Effector CD8-positive, alpha-beta T cell (primary cell): ENCODE results near the gene TNNI2.

Experiments used
- DNase-seq: peaks from one replicate; lab custom pipeline; 2025; lab: John Stamatoyannopoulos, UW

Gene TNNI2

DNA sequence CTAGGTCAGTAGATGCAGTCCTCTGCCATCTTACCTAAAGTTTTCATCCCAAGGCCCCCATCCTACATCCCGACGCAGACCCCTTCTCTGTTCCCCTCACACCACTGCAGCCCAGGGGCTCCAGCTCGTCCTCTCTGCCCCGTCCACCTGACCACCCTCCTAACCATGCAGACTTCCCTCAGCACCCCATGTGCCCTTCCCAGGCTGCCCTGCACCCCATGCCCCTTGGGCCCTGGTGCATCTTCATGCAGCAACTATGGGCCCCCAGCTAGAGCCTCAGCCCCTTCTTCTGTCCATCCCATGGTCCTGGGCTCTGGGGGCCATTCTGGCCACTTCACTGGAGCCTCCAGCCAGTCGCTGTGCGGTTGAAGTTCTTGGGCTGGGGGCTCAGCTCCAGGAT, 50.0 kb downstream of the TNNI2 start:
- DNase-seq: no peak

DNA sequence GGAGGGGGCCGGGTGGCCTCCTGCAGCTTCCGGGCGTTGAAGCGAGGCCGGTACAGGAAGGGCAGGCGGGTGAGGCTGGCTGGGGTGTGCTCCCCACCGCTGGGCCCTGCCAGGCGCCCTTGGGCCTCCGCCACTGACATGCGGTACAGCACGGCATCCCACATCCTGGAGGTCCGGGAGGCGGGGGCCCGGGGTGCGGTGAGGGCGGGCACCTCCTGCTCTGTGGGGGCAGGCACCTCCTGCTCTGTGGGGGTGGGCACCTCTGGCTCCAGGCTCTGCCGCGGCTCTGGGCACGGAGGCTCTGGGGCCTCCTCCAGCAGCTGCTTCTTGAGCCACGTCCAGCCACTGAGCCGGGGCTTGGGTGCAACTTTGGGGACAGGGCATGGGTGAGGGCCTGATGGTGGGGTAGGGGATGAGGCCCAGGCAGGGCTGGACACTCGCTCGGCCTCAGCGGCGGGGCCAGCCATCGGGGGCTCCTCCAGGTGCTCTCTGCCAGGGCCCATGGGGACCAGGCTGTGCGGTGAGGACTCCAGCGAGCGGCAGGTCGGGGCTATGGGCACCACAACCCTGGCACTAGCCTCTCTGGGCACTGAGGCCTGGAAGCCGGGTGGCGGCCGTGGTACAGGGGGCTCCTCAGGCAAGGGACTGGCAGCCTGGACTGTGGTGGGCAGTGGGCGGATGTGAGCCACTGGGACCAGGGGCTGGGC, 50.6 kb downstream of the TNNI2 start:
- peak; percentile 61 for DNase-seq

DNA sequence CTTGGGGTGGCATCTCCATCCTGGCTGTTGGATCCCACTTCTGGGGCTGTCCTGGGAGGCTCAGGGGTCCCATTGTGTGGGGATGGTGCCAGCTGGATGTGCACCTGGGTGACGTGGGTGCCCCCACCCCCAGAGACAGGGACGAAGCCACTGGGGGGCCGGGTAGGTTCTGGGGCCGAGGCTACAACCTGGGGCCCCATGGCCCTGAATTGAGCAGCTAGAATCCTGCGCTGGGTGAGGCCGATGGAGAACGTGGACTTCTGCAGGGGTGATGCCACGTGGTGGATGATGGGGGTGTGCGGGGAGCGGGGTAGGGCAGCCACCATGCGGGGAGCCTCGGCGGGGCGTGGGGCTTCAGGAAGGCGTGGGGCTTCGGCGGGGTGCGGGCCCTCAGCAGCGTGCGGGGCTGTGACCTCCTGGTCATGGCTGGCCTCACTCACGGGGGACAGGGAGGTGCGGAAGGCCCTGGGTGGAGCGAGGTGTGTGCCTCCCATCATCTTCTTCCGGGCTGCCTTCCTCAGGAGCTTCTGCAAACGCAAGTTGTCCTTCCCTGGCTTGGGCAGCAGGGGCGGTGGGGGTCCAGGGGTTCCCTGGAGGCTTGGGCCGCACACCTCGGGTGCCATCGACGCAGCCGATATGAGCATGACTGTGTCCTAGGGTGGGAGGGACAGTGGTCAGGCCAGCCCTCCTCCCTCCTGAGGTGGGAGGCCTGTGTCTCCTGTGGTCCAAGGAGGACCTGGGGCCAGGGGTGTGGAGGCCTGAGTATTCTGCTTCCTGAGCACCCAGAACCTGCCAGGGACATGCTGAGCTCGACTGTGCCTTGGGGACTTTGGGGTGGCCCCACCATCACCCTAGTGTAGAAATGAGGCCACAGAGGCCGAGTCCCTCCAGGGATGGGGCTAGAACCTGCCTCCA, 51.4 kb downstream of the TNNI2 start:
- no peak for DNase-seq
